ENCODE measurements around the gene DNAH5.

DNAH5 gene

GRCh38 chr5:13934125-13934524, 10.4 kb downstream of the DNAH5 start:
- no peak for DNase-seq

- no peak for DNase-seq
These were observed 11.9 kb downstream of the DNAH5 start for GRCh38 chr5:13932561-13932960.

GRCh38 chr5:13932011-13932410, 12.5 kb downstream of the DNAH5 start:
- no peak for DNase-seq

- DNase-seq, result no peak
These were observed 13.8 kb downstream of the DNAH5 start for GRCh38 chr5:13930541-13931171.

- no peak for DNase-seq
These were observed 17.8 kb downstream of the DNAH5 start for GRCh38 chr5:13926731-13927130.

- DNase-seq, result no peak
These were observed 22.9 kb downstream of the DNAH5 start for GRCh38 chr5:13921578-13921977.

GRCh38 chr5:13919786-13920185, 24.7 kb downstream of the DNAH5 start:
- no peak for DNase-seq

GRCh38 chr5:13919087-13919486, 25.4 kb downstream of the DNAH5 start:
- no peak for DNase-seq

- DNase-seq, result no peak
These were observed 27.4 kb downstream of the DNAH5 start for GRCh38 chr5:13917061-13917460.

- DNase-seq, result no peak
These were observed 30.5 kb downstream of the DNAH5 start for GRCh38 chr5:13913962-13914361.

- no peak for DNase-seq
These were observed 33.7 kb downstream of the DNAH5 start for GRCh38 chr5:13910637-13911288.

- no peak for DNase-seq
These were observed 34.3 kb downstream of the DNAH5 start for GRCh38 chr5:13910201-13910600.

- DNase-seq, result no peak
These were observed 35.2 kb downstream of the DNAH5 start for GRCh38 chr5:13909271-13909670.

GRCh38 chr5:13898569-13898968, 45.9 kb downstream of the DNAH5 start:
- no peak for DNase-seq

GRCh38 chr5:13878357-13878756, 66.1 kb downstream of the DNAH5 start:
- DNase-seq, result no peak

GRCh38 chr5:13866792-13867191, 77.7 kb downstream of the DNAH5 start:
- DNase-seq, result no peak

GRCh38 chr5:13865312-13865711, 79.2 kb downstream of the DNAH5 start:
- no peak for DNase-seq

- DNase-seq, result no peak
These were observed 84.3 kb downstream of the DNAH5 start for GRCh38 chr5:13860146-13860545.

GRCh38 chr5:13859270-13860065, 85.0 kb downstream of the DNAH5 start:
- DNase-seq, result no peak

- no peak for DNase-seq
These were observed 101.2 kb downstream of the DNAH5 start for GRCh38 chr5:13843175-13843846.

GRCh38 chr5:13833440-13833839, 111.0 kb downstream of the DNAH5 start:
- no peak for DNase-seq

- no peak for DNase-seq
These were observed 113.1 kb downstream of the DNAH5 start for GRCh38 chr5:13831351-13831750.

GRCh38 chr5:13830536-13830935, 114.0 kb downstream of the DNAH5 start:
- DNase-seq, result no peak

- DNase-seq, result no peak
These were observed 123.1 kb downstream of the DNAH5 start for GRCh38 chr5:13821366-13821765.
